SIG-M5 treated with dmso at 0.1 percent for 504 hours (cell line): ENCODE data around the gene WDR48.
"Not testable (repeated sequence)": the region's sequence is repeated elsewhere in the genome, so short reads cannot be mapped to it uniquely, and the experiment has no call there.

ENCODE experiments used
- DNase-seq: peaks from one replicate; lab custom pipeline; 2025; ENCODE audit not compliant: unreplicated experiment; lab: John Stamatoyannopoulos, UW

Gene WDR48

DNA sequence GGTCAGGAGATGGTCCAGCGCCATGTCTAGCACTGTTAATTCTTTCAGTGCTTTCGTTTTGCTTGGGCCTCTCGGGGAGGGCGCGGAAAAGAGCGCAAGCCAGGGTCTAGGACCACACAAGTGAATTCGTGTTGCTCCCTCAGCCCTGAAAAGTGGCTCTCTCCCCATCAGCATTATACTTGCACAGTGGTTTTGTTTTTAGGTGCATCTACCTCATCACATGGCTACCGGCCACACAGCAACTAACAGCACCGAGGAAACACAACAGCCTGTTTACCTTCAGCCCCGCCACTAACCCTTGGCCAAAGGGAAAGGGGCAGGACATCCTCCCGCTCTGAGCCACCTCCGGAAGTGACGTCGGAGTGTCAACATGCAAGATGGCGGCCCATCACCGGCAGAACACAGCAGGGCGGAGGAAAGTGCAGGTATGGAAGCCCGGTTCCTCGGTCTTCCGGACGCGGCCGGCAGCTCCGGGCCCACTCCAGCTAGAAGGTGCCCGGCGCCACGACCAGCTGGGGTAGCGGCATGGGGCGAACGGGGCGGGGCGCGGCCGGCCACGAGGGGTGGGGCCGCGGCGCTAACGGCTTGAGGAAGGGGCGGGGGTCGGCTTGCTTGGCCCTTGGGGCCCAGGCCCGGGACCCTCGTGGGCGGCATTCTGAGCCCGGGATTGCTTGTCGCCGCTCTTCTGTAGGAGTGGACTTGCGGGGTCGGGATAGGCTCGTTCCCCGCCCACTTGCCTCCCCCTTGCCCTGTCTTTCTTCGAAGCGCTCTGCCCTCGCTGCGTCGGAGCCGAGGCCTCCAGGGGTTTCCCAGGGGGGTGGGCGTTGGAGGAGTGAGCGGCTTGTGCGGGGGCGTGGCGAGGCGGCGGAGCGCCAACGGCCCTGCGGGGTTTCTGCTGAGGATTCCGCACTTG, at the start of gene WDR48, which contains the start of gene SCN11A:
Gene WDR48, plus strand, starts transcription at position 368 of the 913 bp plus-strand sequence. Its CDS starts 10 bp downstream, at position 378.
Gene SCN11A, minus strand, starts transcription at position 296 of the 913 bp plus-strand sequence. CDS start 101,582 bp downstream, outside the sequence.
- DNase-seq, result peak; percentile 88

DNA sequence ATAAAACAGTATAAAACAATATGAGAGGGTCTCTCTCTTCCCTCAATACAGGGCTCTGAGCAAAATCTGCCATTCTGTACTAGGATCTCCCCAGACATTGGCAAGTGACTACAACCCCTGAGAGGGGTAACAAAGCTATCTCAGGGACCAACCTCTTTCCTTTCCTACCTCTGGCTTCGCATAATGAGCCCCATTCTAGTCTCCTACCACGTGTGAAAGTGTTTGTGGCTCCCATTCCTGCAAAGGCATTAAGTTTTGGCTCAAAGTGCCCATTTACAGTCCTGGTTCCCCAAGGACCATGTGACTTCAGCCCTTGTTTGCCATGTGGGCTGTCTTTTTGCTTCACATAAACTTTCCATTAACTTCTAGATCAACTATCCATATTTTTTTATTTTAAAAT, 46.5 kb upstream of the WDR48 start:
- no peak for DNase-seq

DNA sequence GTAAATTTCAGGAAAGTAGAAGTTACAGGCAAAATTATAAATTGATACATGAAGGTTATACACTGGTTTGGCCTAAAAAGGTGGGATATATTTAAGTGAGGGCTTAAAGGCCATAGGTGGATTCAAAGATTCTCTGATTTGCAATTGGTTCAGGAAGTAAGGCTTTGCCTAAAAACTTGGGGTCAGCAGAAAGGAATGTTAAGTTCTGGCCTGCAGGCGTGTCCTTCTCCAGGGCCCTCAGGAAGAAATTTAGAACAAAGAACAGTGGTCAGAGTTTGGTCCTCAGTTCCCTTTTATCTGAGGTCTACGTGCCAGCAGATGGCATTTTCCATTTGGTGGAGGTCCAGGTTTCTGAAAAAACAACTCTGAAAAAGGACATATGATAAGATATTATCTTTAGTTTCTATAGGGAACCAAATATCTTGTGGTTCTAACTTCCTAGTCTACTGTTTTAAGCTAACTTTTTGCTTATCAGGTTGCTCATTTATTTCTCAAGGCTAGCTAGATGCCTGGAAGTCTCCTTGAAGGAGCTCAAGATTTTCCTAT, 40.6 kb upstream of the WDR48 start:
- peak; percentile 55 for DNase-seq

DNA sequence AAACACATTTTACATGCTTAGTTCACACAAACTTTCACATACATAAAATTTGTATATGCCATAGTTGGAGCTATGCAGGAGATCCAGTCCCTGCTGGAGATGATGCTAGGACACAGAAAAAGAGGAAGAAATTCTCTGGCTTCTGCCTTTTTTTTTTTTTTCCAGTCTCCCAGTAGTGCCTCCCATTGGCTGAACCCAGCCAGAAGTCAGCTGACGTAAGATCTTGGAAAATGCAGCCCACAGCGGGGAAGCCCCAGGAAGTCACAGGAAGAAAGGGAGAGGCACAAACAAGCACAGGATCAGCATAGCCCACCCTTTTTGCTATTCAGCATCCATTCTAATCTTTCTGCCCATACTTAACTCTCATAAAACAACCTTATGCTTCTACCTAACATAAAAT, 38.5 kb upstream of the WDR48 start:
- no peak for DNase-seq

DNA sequence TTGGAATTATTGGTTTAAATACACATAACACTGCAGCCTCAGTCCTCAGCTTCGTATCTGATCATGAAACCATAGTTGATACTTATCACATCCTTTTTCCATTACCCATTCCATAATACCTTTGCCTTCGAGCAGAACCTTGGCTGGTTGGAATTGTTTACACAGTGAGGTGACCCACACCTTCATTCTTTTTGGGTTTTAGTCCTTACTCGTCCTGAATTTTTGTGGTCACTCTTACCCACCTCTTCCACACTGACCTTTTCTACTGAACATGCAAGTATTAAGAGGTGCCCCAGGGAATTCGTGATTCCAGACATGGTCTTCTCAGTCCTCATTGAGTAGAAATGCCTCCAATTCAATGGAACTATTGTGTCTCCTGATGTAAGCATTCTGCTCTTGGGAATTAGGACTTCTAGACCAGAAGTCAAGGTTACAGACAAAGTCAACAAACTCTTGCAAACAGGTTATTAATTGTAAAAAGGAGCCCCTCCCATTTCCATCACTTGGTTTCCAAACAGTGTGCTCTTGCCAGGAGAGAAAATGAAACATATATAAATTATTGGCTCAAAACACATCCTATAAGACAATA, 37.8 kb upstream of the WDR48 start:
- no peak for DNase-seq

DNA sequence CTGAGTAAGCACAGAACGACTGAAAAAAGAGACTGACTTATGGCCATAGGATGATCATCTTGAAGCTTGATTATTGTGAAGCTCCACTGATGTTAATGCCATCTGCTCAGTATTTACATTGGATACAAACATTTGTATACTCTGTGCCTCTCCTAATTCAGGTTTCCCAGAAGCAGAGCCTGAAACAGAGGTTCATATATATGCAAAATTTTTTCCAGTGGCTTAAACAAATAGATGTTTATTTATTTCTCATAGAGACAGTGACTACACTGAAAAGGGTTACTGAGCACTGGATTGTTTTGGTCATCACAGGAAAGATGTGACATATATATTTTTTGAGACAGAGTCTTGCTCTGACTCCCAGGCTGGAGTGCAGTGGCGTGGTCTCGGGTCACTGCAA, 36.4 kb upstream of the WDR48 start:
- no peak for DNase-seq

- no peak for DNase-seq
Observed at GRCh38 chr3:39019299-39019698, 32.5 kb upstream of the WDR48 start.

DNA sequence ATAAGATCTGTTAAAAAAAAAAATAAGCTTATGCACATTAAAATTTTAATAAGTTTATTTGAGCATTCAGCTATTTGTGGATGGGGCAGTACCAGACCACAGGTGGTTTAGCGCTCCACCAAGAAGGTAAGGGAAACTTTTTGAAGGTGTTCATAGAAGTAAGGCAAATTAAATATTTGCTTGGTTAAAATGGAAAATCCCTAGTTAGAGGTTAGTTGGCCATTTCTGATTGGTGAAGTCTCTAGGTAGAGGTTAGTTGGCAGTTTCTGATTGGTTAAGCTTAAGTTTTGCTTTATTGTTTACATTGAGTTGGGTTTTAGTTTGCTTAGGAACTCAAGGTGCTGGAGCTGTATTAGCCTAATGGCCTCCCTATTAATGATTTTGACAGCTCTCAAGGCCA, 30.8 kb upstream of the WDR48 start:
- DNase-seq, result no peak

- DNase-seq, result no peak
Observed at GRCh38 chr3:39021465-39022285, 30.1 kb upstream of the WDR48 start.

DNA sequence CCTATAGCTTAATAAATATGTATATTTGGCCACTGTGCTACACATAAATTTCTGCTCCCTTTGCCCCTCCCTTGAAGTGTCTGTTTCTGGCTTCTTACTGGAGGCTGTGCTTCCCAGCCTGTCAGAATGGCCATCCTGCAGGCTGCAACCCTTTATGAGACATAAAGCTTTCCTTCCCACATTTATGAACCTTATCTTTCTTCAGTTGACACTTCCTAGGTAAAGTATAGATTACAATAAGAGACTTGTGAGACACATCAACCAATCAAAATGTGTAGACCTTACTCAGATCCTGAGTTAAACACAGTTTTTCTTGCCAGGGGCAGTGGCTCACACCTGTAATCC, 29.6 kb upstream of the WDR48 start:
- no peak for DNase-seq

DNA sequence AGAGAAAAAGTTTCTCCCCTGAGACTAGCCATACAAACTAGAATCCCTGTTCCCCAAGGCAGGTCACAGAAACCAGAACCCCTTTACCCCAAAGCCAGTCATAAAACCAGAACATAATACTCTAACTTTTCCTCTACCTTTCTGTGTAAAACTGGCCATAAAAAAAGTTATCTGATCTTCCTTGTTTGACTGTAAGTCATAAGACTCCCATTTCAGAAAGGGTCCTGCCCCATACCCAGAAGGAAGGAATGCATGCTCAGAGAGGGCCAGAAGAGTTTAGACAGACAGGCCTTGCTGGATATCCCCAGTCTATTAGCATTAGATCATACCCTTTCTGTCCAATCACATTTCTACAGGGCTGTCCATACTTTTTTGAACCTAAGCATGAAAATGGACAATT, 27.3 kb upstream of the WDR48 start:
- DNase-seq, result no peak

GRCh38 chr3:39025222-39025970, 26.4 kb upstream of the WDR48 start:
- DNase-seq, result peak; percentile 65

- no peak for DNase-seq
Observed at GRCh38 chr3:39028546-39028945, 23.3 kb upstream of the WDR48 start.

DNA sequence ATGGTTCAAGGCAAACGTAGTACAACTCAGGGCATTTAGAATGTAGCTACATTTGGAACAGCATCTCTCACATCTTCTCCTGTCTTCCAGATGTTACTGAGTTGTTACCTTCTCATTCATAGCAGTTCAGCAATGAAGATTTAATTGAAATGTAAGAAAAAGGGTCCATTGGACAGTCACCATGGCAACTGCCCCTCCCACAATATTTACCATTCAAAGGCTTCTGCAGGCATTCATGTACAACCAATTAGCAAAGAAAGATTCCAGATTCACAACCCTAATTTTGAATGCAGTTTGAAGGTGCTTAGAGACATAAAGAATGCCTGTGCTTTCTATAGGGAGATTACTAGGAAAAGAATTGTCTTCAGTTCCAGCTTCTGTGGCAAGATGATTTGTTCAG, 22.3 kb upstream of the WDR48 start:
- no peak for DNase-seq

DNA sequence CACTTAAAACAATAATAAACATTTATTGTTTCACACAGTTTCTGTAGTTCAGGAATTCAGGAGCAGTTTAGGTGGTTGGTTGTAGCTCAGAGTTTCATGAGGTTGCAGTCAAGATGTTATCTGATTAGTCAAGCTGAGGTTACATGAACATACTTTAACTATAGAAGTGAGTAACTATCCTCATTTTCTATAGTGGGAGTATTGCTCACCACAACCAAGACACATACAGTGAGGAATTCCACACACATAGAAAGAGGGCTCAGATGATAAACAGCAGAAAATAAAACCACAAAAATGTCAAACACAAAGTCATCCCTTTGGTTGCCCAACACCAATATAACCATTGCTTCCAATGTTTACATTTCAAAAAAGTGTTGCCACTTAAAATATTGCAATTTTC, 13.7 kb upstream of the WDR48 start:
- no peak for DNase-seq

- peak; percentile 94 for DNase-seq
Observed at GRCh38 chr3:39050029-39050428, 1.8 kb upstream of the WDR48 start.

DNA sequence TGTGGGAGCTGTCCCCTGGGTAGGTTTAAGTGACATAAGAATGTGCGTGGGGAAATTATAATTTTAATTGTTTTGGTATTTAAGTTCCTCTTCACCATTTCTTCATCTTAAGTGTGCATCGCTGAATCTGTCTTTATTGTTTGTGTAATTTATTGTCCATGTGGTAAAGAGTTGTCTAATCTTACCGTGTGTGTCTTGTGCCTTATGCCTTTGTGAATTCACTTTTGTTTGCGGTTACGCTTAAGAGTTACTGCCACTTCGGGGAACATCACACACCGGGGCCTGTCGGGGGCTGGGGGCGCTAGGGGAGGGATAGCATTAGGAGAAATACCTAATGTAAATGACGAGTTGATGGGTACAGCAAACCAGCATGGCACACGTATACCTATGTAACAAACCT, 767 bp downstream of the WDR48 start:
- DNase-seq, result peak; percentile 5

GRCh38 chr3:39053696-39054095, 1.9 kb downstream of the WDR48 start:
- no peak for DNase-seq

GRCh38 chr3:39056151-39056550, 4.3 kb downstream of the WDR48 start:
- no peak for DNase-seq

- not testable (repeated sequence) for DNase-seq
Observed at GRCh38 chr3:39061228-39061627, 9.4 kb downstream of the WDR48 start.

DNA sequence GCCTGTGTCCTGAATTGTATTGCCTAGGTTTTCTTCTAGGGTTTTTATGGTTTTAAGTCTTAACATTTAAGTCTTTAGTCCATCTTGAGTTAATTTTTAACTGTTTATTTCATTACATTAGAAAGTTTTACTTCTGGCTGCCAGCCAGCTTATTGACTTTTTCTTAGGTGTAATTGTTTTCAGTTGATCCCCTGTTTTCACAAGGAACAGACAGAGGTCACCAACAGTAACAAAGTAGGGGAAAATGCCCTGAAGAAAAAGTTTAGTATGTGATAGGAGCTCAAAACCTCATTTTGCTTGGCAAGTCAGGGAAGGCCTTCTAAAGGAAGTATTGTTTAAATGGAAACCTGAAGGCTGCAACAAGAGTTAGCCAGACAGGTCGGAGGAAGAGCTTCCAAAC, 10.4 kb downstream of the WDR48 start:
- no peak for DNase-seq
